DOHH2 (cell line): ENCODE measurements around the gene LONRF3.

ENCODE experiments used
- H3F3A ChIP-seq: fragments of 200-600 bp; sonication (generic), shearing (Covaris generic); 2 replicates; pipeline ENCODE4 v1.6.0; 2016; ENCODE audit warnings: antibody characterized with exemption, mild to moderate bottlenecking; ENCODE audit not compliant: control insufficient read depth, insufficient read depth
- H3K27ac ChIP-seq: fragments of 200-600 bp; sonication (generic); 2 replicates; pipeline ENCODE4 v1.5.1; 2014; ENCODE audit warnings: low read depth, mild to moderate bottlenecking, low read length, moderate library complexity
- H3K27me3 ChIP-seq: fragments of 200-600 bp; sonication (generic); 2 replicates; pipeline ENCODE4 v1.6.1; 2014; ENCODE audit warnings: mild to moderate bottlenecking, low read length, mixed read lengths; ENCODE audit not compliant: control insufficient read depth
- H3K36me3 ChIP-seq: fragments of 200-600 bp; sonication (generic); 2 replicates; pipeline ENCODE4 v1.6.1; 2014; ENCODE audit warnings: mild to moderate bottlenecking, low read length, moderate library complexity, mixed read lengths; ENCODE audit not compliant: control insufficient read depth
- H3K4me1 ChIP-seq: fragments of 200-600 bp; sonication (generic); 2 replicates; pipeline ENCODE4 v1.6.1; 2014; ENCODE audit warnings: mild to moderate bottlenecking, low read length, mixed read lengths; ENCODE audit not compliant: control insufficient read depth
- H3K4me2 ChIP-seq: fragments of 200-600 bp; sonication (generic); 2 replicates; pipeline ENCODE4 v1.6.0; 2014; ENCODE audit warnings: mild to moderate bottlenecking, low read length, moderate library complexity
- H3K4me3 ChIP-seq: fragments of 200-600 bp; sonication (generic); 2 replicates; pipeline ENCODE4 v1.5.1; 2014; ENCODE audit warnings: mild to moderate bottlenecking, low read length, mixed read lengths
- H3K79me2 ChIP-seq: fragments of 200-600 bp; sonication (generic); 2 replicates; pipeline ENCODE4 v1.6.1; 2014; ENCODE audit warnings: mild to moderate bottlenecking, low read length, mixed read lengths; ENCODE audit not compliant: control insufficient read depth
- H3K9me2 ChIP-seq: fragments of 200-600 bp; sonication (generic); replicated peaks from 2 replicates; pipeline ENCODE4 v1.6.1; 2014; ENCODE audit warnings: mild to moderate bottlenecking, low read length, mixed read lengths; ENCODE audit not compliant: control insufficient read depth
- H3K9me3 ChIP-seq: fragments of 200-600 bp; sonication (generic); 2 replicates; pipeline ENCODE4 v1.6.1; 2014; ENCODE audit warnings: antibody characterized with exemption, low read length, mixed read lengths; ENCODE audit not compliant: control insufficient read depth, insufficient read depth
- H4K20me1 ChIP-seq: fragments of 200-600 bp; sonication (generic); 2 replicates; pipeline ENCODE4 v1.6.0; 2014; ENCODE audit warnings: low read depth, mild to moderate bottlenecking, antibody characterized with exemption, low read length, moderate library complexity; ENCODE audit not compliant: control insufficient read depth, insufficient read depth
- EZH2phosphoT487 ChIP-seq: fragments of 200-600 bp; sonication (generic); IDR thresholded peaks from 2 replicates; pipeline ENCODE4 v1.6.1; 2017; ENCODE audit warnings: borderline replicate concordance, mild to moderate bottlenecking, antibody characterized with exemption, low read length, moderate library complexity, mixed read lengths
- TF ChIP-seq, protein P1 (sequence below): fragments of 200-600 bp; sonication (generic); IDR thresholded peaks from one replicate; pipeline ENCODE4 v1.5.1; 2014; ENCODE audit warnings: antibody characterized with exemption, mild to moderate bottlenecking, low read depth, low read length; ENCODE audit not compliant: poor library complexity, severe bottlenecking

The LONRF3 gene

DNA sequence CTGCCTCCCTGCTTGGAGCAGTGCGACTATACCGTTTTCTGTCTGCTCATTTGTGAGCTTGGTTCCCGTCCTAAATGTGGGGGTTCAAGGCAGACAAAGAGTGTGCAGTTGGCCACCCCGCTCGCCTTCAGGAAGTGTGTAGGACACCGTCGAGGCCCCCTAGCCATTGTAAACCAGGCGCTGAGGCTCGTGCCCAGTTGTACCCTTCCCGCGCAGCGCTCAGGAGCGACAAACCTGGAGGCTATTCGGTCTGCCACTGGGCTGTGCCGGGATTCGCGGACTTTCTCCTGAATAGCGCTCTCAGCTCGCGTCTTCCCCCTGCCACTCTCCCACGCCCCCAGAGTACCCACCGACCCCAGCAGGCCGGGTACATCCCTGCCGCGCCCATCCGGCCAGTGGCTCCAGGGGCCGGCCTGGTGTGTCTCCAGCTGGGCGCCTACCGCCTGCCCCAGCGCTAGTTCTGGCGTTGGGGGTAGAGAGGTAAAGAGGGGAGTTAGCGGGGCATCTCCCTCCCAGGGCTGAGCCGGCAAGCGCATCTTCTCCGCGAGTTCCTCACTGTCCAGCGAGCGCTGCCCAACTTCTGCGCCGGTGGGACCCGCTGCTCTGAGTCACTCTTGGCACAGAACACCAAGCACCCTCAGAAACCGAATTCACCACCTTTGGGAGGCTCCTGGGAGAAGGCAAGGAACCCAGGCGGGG is 880 bp upstream of the LONRF3 start:
- Histone ChIP-seq H3K27ac (no peak overlapping the region), H3F3A (no peaks in the 10 kb centered on the region), H3K36me3 (no peaks in the 10 kb centered on the region), H3K27me3 (peaks cover 3% of the 10 kb centered on the region; the same call in 1 of the 2 replicates), H3K4me2 (no peak overlapping the region), H4K20me1 (no peaks in the 10 kb centered on the region), H3K79me2 (no peaks in the 10 kb centered on the region), H3K4me1 (no peaks in the 10 kb centered on the region), H3K4me3 (no peak overlapping the region), H3K9me3 (no peaks in the 10 kb centered on the region), H3K9me2 (no peaks in the 10 kb centered on the region)
- TF ChIP-seq, protein P1, sequence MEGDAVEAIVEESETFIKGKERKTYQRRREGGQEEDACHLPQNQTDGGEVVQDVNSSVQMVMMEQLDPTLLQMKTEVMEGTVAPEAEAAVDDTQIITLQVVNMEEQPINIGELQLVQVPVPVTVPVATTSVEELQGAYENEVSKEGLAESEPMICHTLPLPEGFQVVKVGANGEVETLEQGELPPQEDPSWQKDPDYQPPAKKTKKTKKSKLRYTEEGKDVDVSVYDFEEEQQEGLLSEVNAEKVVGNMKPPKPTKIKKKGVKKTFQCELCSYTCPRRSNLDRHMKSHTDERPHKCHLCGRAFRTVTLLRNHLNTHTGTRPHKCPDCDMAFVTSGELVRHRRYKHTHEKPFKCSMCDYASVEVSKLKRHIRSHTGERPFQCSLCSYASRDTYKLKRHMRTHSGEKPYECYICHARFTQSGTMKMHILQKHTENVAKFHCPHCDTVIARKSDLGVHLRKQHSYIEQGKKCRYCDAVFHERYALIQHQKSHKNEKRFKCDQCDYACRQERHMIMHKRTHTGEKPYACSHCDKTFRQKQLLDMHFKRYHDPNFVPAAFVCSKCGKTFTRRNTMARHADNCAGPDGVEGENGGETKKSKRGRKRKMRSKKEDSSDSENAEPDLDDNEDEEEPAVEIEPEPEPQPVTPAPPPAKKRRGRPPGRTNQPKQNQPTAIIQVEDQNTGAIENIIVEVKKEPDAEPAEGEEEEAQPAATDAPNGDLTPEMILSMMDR = no peak
- TF ChIP-seq EZH2phosphoT487 = no peak

DNA sequence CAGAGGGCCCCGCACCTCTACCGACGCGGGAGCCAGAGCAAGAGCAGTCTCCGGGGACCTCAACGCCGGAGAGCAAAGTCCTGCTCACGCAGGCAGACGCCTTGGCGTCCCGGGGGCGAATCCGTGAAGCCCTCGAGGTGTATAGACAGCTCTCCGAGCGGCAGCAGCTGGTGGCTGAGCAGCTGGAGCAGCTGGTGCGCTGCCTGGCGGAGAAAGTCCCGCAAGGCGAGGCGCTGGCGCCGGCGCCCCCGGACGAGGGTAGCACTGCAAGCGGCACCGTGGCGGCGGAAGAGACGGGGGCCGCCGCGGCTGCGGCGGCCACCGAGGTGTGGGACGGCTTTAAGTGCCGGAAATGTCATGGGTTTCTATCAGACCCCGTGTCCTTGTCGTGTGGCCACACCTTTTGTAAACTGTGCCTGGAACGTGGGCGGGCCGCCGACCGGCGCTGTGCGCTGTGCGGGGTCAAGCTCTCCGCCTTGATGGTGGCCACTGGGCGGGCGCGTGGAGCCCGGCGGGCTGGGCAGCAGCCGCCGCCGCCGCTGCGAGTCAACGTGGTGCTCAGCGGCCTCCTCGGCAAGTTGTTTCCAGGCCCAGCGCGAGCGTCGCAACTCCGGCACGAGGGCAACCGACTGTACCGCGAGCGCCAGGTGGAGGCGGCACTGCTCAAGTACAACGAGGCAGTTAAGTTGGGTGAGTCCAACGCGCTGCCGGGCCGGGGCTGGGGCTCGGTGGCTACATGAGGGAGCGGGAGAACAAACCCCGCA is 672 bp downstream of the LONRF3 start:
- H4K20me1 ChIP-seq = no peaks in the 10 kb centered on the region
- peaks cover 3% of the 10 kb centered on the region; the same call in 1 of the 2 replicates for H3K27me3 ChIP-seq
- H3K4me2 ChIP-seq = no peak overlapping the region
- H3K79me2 ChIP-seq = no peaks in the 10 kb centered on the region
- TF ChIP-seq, protein P1 = no peak
- no peak for TF ChIP-seq EZH2phosphoT487
- no peaks in the 10 kb centered on the region for H3K9me3 ChIP-seq
- no peak overlapping the region for H3K4me3 ChIP-seq
- H3K27ac ChIP-seq = no peak overlapping the region
- no peaks in the 10 kb centered on the region for H3K4me1 ChIP-seq
- no peaks in the 10 kb centered on the region for H3K9me2 ChIP-seq
- no peaks in the 10 kb centered on the region for H3F3A ChIP-seq
- H3K36me3 ChIP-seq = no peaks in the 10 kb centered on the region

DNA sequence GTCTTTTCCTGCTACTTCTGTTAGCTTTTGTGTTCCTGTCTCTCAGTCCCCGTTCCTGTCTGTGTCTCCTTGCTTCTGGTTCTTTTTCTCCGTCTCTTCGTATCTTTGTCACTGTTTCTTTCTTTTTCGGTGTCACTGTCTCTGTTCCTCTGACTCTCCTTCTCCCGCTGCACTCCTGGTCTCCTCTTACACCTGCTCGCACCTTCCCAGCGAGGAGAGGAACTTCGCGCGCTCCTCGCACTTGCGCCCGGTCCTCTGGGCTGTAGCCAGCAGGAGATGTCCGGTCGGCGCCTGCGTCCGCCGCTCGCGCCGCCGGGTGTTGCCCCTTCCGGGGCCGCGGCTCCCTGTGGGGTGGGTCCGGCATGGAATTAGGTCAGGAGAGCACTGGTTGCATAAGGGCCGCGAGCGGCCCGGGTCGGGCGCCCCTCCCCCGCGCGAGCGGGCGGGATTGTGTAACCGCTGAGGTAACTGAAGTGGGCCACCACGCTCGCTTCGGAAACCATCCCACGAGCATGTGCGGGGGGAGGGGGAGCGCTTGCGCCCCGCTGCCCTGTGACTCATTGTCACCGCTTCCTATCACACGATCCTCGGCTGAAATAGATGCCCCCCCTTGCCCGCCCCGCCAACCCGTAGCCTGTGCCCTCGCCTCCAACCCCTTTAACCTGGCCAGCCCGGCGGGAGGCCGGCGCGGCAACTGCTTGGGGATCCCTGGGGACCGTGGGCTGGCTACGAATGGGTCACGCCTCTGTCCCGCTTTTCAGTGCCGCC is 1.6 kb downstream of the LONRF3 start:
- H4K20me1 ChIP-seq = no peaks in the 10 kb centered on the region
- H3K9me2 ChIP-seq = no peaks in the 10 kb centered on the region
- H3K4me3 ChIP-seq = no peak overlapping the region
- H3K27me3 ChIP-seq = peaks cover 3% of the 10 kb centered on the region; the same call in 1 of the 2 replicates
- H3F3A ChIP-seq = no peaks in the 10 kb centered on the region
- TF ChIP-seq, protein P1 = no peak
- TF ChIP-seq EZH2phosphoT487 = no peak
- no peaks in the 10 kb centered on the region for H3K36me3 ChIP-seq
- no peak overlapping the region for H3K27ac ChIP-seq
- peak overlapping the region; percentile 30 for H3K4me2 ChIP-seq
- no peaks in the 10 kb centered on the region for H3K9me3 ChIP-seq
- no peaks in the 10 kb centered on the region for H3K79me2 ChIP-seq
- H3K4me1 ChIP-seq = no peaks in the 10 kb centered on the region
